GM18867 (cell line): Measurements from ENCODE around the gene EPB41L4B.
A peak's percentile ranks its signal among the peaks of the same experiment; 100 is the strongest.

Source experiments
- ATAC-seq: cut with Tn5 transposase; IDR thresholded peaks from one replicate; pipeline ENCODE4 v1.9.1; 2021; ENCODE audit warnings: mild to moderate bottlenecking, moderate library complexity; ENCODE audit not compliant: unreplicated experiment

Gene EPB41L4B

DNA sequence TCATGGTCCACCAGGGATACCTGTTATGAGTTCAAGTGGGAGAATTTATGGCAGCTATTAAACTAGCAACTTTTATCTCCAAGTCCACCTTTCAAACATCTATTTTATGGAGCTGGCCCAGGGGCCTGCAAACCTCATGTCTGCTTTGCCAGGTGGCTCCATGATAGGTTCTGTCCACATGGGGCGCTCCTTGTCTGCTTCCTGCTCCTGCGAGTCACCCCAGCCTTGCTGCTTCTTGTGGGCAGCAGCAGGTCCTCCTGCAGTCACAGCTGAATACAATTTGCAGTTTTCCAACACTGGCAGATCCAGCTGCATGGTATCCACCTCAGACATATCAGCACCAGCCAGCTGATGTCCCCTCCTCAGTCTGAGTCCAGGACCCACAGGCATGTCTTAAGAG is 114.2 kb downstream of the EPB41L4B start:
- no peak for ATAC-seq

DNA sequence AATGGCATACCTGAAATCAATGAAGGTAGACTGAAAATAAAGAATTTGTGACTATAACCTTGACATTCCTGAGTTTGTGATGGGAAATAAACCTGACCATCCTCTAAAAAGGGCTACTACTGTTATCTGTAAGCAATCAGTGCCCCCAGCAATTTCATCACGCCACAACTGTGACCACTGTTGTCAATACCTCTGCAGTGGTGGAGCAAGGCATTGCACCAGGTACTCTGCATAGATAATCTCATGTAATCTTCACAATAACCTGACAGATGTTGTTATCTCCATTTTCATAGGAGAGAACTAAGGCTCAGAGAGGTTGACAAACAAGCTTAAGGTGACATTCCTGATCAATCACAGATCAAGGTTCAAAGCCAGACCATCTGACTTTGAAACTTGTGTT is 115.3 kb downstream of the EPB41L4B start:
- no peak for ATAC-seq

DNA sequence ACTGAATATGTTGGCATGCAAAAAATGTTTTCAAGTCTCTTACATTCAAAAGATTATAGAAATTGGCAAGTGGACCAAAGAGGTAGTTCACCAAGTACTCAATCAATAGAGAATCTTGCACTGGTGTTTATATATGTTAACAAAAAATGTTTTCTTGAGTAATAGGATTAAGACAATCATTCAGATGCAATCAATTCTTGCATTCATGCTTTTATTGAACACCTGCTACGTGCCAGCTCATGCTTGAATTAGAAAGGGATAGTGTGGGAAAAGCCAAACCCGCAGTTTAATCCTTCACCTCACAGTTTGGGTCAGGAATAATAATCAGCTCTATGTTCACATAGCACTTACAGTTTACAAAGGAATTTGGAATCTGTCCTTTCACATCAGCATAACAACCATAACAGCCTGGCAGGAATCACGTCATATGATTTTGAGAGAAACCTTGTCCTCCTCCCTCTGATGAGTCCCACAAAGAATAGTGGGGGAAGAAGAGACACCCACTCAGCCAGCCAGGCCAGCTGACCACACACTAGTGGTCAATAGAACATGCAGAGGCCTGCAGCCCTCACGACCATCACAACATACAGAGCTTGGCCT is 117.0 kb downstream of the EPB41L4B start:
- ATAC-seq: no peak

DNA sequence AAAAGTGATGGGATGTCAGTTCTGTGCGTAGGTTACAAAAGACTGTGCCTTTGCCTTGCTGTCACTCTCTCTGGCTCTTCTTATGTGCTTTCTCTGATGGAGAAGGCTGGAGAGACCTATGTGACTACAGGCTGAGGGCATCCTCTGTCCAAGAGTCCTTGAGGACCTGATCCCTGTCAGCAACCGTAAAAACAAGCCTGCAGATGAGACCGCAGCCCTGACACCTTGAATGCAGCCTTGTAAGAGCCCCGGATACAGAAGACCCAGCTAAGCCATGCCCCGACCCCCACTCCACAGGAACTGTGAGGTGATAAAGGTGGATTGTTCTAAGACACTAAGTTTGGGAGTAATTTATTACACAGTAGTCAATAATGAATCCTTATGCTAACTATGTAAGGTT is 121.2 kb downstream of the EPB41L4B start:
- ATAC-seq: no peak

GRCh38 chr9:109198736-109199382 is 122.0 kb downstream of the EPB41L4B start:
- no peak for ATAC-seq

DNA sequence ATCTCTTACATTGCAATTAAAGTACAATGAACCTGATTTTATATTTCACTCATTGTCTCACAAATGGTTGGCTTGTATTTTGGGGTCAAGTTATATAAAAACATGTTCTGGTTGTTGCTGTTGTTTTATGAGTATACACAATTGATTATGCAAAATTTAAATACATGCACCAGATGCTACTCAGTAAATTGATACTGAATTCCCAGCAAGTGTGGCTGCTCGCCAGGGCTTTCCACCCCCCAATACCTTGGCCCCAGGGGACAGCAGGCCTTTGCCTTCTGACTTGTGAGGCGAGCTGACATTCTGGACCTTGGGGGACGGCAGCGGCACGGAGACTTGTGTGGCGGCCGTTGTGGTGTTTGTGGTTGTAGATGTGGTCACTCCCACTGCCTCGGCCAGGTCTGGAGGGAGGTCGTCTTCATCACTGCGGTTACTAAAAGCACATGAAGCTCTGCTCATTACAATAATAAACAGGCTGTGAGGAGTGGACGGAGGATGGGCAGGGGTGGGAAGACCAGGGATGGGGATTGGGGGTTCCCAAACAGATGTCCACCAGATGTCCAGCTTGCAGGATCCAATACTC is 126.8 kb downstream of the EPB41L4B start:
- ATAC-seq: no peak

- ATAC-seq: no peak
Observed at GRCh38 chr9:109192732-109193361, 128.0 kb downstream of the EPB41L4B start.

DNA sequence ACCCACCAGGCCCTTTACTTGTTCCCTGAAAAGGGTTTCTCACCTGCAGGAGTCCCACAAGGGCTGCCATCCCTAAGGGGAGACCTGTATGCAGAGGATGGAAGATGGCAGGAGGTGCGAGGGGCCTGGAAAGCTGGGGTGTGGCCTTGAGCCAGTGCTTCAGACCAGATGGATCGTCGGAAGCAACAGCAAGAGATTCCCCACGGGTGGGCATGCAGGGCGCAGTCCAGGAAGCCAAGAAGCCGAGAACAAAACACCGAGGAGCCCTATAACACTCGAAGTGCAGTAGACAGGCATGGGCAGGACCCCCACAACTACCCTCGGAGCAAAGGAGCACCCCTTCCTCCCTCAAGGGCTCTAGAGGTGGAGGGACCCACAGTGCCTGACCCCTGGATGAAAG is 129.1 kb downstream of the EPB41L4B start:
- ATAC-seq: no peak

DNA sequence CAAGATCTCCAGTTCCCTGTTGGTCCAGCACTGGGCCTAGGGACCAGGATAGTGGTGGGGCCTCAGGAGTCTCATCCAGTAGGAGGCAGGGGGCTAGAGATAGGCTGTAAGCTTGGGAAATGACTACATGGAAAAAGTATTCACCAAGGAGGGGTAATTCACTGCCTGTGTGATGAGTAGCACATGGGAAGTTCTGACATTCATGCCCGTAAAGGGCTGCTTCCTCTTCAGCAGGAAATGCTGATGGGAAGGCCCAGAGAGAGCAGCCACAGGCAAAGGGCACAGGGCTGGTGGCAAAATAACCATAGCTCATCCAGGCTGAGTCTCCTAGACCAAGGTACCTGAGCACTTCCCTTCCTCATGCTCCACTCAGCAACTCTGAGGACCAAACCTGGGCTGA is 130.7 kb downstream of the EPB41L4B start:
- no peak for ATAC-seq

GRCh38 chr9:109186857-109187520 is 133.9 kb downstream of the EPB41L4B start:
- ATAC-seq: no peak

DNA sequence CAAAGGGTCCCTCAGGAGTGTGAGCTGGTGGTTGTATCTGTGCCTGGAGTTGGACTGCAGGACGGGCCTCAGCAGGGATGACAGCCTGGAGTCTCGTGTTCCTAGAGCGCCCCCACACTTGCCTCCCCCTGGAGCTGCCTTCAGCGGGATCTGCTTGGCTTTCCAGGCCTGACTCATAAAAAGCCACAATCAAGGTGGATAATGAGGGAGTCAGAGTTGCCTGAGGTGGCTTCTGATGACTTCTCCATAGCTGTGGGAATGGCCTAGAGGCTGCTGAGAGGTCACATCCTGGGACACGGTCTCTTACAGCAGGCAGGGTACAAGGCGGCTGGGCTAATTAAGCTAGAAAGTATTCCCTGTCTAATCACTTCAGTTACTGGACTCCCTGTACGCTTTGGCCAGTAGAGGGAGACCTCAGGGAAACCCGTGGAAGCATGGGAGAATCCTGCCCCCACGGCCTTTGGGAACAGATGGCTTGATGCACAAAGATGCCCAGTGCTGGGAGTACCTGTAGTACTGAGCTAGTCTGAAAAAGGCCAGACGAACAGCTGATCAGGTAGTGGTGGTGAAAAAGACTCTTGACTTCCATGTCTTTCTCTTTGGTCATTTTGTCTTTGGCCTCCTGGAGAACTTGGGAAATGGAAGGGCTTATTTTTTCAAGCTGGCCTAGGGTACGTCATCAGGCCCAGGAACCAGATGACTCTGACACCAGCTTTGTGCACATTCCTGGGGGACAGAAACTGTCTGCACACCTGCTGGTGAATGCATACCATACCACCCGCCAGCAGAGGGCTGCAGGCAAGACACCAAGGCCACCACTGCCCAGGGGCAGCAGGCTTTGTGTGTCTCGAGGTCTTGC is 137.7 kb downstream of the EPB41L4B start:
- ATAC-seq: peak; percentile 57

DNA sequence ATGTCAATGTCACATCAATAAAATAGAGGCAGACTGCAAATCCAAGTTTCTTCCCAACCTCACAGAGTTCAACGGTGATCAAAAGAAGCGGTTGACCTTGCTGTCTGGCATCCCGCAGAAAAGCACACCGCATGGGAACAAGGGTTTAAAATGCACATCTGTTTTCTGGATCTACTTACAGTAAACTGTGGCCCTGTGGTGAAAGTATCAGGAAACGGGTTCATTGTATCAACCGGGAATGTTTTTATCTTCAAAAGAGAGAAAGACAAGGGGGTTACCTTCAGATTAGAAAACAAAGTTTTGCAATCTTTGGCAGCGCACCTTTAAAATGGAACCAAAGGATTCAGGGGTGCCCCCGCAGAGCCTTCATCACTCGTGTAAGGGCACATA is 138.3 kb downstream of the EPB41L4B start:
- ATAC-seq: no peak

DNA sequence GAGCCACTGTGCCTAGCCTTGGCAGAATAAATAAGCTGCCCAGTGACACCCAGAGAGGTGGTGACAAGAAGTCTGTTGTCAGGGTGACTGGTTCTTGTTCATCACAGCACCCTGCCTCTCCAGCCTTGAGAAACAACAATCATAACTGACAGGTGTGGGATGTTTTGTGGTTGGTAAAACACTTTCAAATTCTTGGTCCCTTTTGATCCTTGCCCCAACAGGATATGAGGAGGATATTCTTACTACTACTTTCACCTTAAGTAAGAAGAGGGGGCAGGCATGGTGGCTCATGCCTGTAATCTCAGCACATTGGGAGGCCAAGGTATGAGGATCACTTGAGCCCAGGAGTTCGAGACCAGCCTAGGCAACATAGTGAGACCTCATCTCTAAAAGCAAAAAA is 139.6 kb downstream of the EPB41L4B start:
- peak; percentile 79 for ATAC-seq

DNA sequence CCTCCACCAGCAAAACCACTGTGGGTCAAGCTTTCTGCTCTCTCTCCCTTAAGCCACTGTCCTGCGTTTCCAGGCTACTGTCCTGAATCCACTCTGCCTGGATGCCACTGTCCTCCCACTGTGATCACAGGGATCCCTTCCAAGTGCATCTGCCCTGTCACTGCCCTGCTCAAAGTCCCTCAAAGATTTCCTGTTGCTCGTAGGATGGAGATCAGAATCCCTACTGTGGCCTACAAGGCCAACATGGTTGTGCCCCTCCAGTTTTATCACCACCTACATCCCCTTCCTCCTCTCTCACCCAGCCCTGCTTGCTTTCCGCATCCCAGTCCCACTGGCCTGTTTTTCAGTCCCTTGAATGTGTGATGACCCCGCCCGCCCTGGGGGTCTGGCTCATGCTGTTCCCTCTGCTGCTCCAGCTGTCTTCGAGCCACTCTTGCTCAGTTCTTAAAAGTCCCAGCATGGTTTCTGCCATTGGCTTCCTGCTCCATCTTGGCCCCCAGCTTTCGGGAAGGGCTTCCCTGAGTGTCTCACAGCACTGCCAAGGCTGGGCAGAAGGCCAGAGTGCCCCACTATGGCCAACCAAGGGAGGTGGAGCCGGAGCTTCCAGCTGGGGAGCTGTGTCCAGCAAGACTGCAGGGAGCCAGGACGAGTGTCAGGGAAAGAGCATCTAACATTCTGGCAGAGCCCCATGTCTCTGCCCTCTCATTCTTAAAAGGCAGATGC is 140.9 kb downstream of the EPB41L4B start:
- ATAC-seq: no peak

GRCh38 chr9:109176963-109177362 is 143.9 kb downstream of the EPB41L4B start:
- ATAC-seq: no peak

- ATAC-seq: no peak
Observed at GRCh38 chr9:109176386-109176785, 144.5 kb downstream of the EPB41L4B start.

DNA sequence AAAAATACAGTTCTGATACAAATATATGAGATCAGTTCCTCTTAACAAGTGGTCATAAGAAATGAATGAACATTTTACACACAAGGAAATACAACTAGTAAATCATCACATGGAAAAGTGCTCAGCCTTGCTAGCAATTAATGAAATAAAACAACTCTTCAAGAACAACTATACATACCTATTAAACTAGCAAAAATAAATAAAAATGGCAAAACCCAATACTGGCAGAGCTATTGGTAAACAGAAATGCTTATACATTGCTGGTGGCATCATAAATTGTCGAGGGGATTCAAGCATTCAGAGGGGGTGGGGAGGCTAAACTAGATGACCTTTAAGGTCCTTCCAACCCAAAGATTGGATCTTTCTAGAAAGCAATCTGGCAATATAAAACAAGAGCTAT is 147.9 kb downstream of the EPB41L4B start:
- ATAC-seq: no peak

DNA sequence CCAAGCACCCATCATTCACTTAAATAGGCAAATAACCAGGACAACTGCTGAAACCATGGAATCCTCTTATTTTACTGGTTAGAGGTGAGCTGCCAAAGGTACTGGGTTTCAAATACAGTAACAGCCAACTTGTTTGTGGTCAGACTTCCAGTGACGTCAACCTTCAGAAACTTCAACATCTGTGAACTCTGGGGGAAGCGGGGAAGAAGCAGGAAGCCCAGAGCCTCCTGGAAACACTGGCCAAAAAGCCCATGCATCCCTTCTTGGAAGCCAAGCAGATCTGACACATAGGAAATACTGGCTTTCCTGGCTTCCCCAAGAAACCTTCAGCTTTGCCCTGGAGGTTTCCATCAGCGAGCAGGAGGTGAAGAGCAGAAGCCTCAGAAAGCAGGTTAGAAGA is 148.9 kb downstream of the EPB41L4B start:
- no peak for ATAC-seq

GRCh38 chr9:109168170-109168569 is 152.7 kb downstream of the EPB41L4B start:
- no peak for ATAC-seq

GRCh38 chr9:109167716-109168115 is 153.1 kb downstream of the EPB41L4B start:
- ATAC-seq: no peak
